OCI-LY7 (cell line): ENCODE results near the gene C9orf153. TPM values are rescaled to one million over a fixed set of nuclear protein-coding genes. Genes with fewer than 3 reads are reported as not detected.
"Not testable (repeated sequence)": the region's sequence is repeated elsewhere in the genome, so short reads cannot be mapped to it uniquely, and the experiment has no call there.

Experiments used
- BruUV-seq: library from RNA; stranded (reverse); fragments of 400-500 nt; replicated peaks from 2 replicates; lab custom pipeline; 2021; lab: Mats Ljungman, UMichigan
- CTCF ChIA-PET: fragments of 300-600 bp; sonication (Branson Sonifier 250); formaldehyde crosslinking; loops from one replicate; lab custom pipeline; 2022; ENCODE audit warnings: antibody characterized with exemption; ENCODE audit not compliant: unreplicated experiment; lab: Charles Lee
- POLR2A ChIA-PET: fragments of 300-600 bp; sonication (Branson Sonifier 250); formaldehyde crosslinking; loops from one replicate; lab custom pipeline; 2022; ENCODE audit warnings: antibody characterized with exemption; lab: Charles Lee
- DNase-seq: peaks from one replicate; pipeline ENCODE4 v3.0.0-alpha.2; 2015; ENCODE audit warnings: low spot score
- H2AFZ ChIP-seq: fragments of 200-600 bp; sonication (generic), shearing (Covaris generic); 2 replicates; pipeline ENCODE4 v1.6.1; 2014; ENCODE audit warnings: mild to moderate bottlenecking, antibody characterized with exemption, low read length, moderate library complexity
- H3K27ac ChIP-seq: fragments of 200-600 bp; sonication (generic); 2 replicates; pipeline ENCODE4 v1.5.1; 2014; ENCODE audit warnings: mixed run types, low read depth, mild to moderate bottlenecking, moderate library complexity, low read length, inconsistent platforms; ENCODE audit not compliant: poor library complexity, severe bottlenecking
- H3K36me3 ChIP-seq: fragments of 200-600 bp; sonication (generic); 2 replicates; pipeline ENCODE4 v1.6.1; 2014; ENCODE audit warnings: mild to moderate bottlenecking, antibody characterized with exemption, low read length, moderate library complexity, mixed read lengths; ENCODE audit not compliant: insufficient read depth
- H3K4me1 ChIP-seq: fragments of 200-600 bp; sonication (generic); 2 replicates; pipeline ENCODE4 v1.5.1; 2014; ENCODE audit warnings: mild to moderate bottlenecking, low read length; ENCODE audit not compliant: insufficient read depth, poor library complexity, severe bottlenecking
- H3K4me2 ChIP-seq: fragments of 200-600 bp; sonication (generic); 2 replicates; pipeline ENCODE4 v1.6.1; 2014; ENCODE audit warnings: mild to moderate bottlenecking, low read length
- H3K4me3 ChIP-seq: fragments of 200-600 bp; sonication (generic); 2 replicates; pipeline ENCODE4 v1.5.1; 2014; ENCODE audit warnings: mild to moderate bottlenecking, low read depth, low read length; ENCODE audit not compliant: poor library complexity, severe bottlenecking
- H3K79me2 ChIP-seq: fragments of 200-600 bp; sonication (generic); 2 replicates; pipeline ENCODE4 v1.6.1; 2016; ENCODE audit warnings: low read depth, mild to moderate bottlenecking, low read length, moderate library complexity, mixed read lengths; ENCODE audit not compliant: insufficient read depth
- H3K9me2 ChIP-seq: fragments of 200-600 bp; sonication (generic); 2 replicates; pipeline ENCODE4 v1.6.1; 2016; ENCODE audit warnings: mild to moderate bottlenecking, low read length, mixed read lengths; ENCODE audit not compliant: insufficient read depth
- H3K9me3 ChIP-seq: fragments of 200-600 bp; sonication (generic); 2 replicates; pipeline ENCODE4 v1.6.1; 2014; ENCODE audit warnings: mild to moderate bottlenecking, mixed run types, low read length, mixed read lengths
- H4K20me1 ChIP-seq: fragments of 200-600 bp; sonication (generic); 2 replicates; pipeline ENCODE4 v1.6.1; 2014; ENCODE audit warnings: mild to moderate bottlenecking, antibody characterized with exemption, low read length, moderate library complexity, mixed read lengths; ENCODE audit not compliant: insufficient read depth
- EZH2phosphoT487 ChIP-seq: fragments of 200-600 bp; sonication (generic); IDR thresholded peaks from 2 replicates; pipeline ENCODE4 v1.6.1; 2018; ENCODE audit warnings: low read depth, borderline replicate concordance, mild to moderate bottlenecking, mixed run types, antibody characterized with exemption, low read length, moderate library complexity, mixed read lengths
- intact Hi-C: fragments of 100-400 bp; cut with micrococcal nuclease; formaldehyde crosslinking; loops from one replicate; pipeline ENCODE4 v1.10.0; 2022; ENCODE audit not compliant: unreplicated experiment
- total RNA-seq, 2 experiments: library from RNA; depleted of rRNA in 1 of 2; stranded (reverse); fragments of >200 nt in 1 of 2; shearing (Covaris generic) in 1 of 2; gene quantifications; 2 replicates each; pipeline ENCODE4 v1.2.3, GENCODE V29; 2014 to 2022
- TF ChIP-seq, protein P1 (sequence below): fragments of 200-600 bp; sonication (generic); conservative IDR thresholded peaks from 2 replicates; pipeline ENCODE4 v1.5.1; 2014; ENCODE audit warnings: mild to moderate bottlenecking, antibody characterized with exemption, low read length, moderate library complexity, mixed read lengths

C9orf153 gene
- total RNA-seq, 2 experiments from 2014 or later = 0.16 to 0.27 TPM

DNA sequence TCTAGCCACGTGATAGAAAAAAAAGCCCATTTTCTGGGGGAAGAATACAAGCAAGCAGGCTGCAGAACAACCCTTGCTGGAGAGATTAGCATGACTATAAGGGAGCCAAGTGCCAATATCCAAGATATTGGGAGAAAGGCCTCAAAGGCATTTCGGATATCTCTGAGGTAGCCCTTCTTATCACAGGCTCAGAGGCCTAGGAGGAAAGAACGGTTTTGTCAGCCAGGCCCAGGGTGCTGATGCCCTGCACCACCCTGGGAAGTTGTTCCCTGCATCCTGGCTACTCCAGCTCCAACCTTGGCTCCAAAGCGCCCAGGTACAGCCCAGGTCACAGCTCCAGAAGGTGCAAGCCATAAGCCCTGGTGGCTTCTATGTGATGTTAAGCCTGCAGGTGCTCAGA is 66.4 kb downstream of the C9orf153 start:
- no peak overlapping the region for H3K4me3 ChIP-seq
- no peaks in the 10 kb centered on the region for H3K4me1 ChIP-seq
- ChIA-PET POLR2A (interaction anchor here (0.6 kb wide), 1 partner anchor 926 kb away, joined by 3 read pairs; no protein-coding TSS in a partner anchor), CTCF (no interaction called here)
- H3K27ac ChIP-seq = no peak overlapping the region
- TF ChIP-seq, protein P1, sequence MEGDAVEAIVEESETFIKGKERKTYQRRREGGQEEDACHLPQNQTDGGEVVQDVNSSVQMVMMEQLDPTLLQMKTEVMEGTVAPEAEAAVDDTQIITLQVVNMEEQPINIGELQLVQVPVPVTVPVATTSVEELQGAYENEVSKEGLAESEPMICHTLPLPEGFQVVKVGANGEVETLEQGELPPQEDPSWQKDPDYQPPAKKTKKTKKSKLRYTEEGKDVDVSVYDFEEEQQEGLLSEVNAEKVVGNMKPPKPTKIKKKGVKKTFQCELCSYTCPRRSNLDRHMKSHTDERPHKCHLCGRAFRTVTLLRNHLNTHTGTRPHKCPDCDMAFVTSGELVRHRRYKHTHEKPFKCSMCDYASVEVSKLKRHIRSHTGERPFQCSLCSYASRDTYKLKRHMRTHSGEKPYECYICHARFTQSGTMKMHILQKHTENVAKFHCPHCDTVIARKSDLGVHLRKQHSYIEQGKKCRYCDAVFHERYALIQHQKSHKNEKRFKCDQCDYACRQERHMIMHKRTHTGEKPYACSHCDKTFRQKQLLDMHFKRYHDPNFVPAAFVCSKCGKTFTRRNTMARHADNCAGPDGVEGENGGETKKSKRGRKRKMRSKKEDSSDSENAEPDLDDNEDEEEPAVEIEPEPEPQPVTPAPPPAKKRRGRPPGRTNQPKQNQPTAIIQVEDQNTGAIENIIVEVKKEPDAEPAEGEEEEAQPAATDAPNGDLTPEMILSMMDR = no peak
- no peak for TF ChIP-seq EZH2phosphoT487
- H3K9me2 ChIP-seq = no peaks in the 10 kb centered on the region
- no peaks in the 10 kb centered on the region for H3K36me3 ChIP-seq
- H3K9me3 ChIP-seq = no peaks in the 10 kb centered on the region; the same call in 1 of the 2 replicates
- H3K79me2 ChIP-seq = no peaks in the 10 kb centered on the region
- no peak for DNase-seq
- no TSS peak for BruUV-seq
- H2AFZ ChIP-seq = no peak overlapping the region
- no peaks in the 10 kb centered on the region for H4K20me1 ChIP-seq
- H3K4me2 ChIP-seq = no peak overlapping the region
- intact Hi-C loops = no loop called here

DNA sequence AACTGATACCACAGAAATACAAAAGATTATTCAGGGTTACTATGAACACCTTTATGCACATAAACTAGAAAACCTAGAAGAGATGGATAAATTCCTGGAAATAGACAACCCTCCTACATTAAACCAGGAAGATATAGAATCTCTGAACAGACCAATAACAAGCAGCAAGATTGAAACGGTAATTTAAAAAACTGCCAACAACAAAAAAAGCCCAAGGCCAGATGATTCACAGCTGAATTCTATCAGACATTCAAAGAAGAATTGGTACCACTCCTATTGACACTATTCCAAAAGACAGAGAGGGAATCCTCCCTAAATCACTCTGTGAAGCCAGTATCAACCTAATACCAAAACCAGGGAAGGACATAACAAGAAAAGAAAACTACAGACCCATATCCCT is 68.8 kb downstream of the C9orf153 start:
- H3K79me2 ChIP-seq, BruUV-seq, CTCF ChIA-PET, intact Hi-C loops, H3K4me3 ChIP-seq, H3K9me2 ChIP-seq, H3K27ac ChIP-seq, DNase-seq, H3K4me2 ChIP-seq, H3K9me3 ChIP-seq, H2AFZ ChIP-seq, H4K20me1 ChIP-seq, H3K4me1 ChIP-seq, H3K36me3 ChIP-seq: not testable (repeated sequence)
- POLR2A ChIA-PET = interaction anchor here (0.6 to 0.7 kb wide), 3 partner anchors 14 to 1174 kb away, joined by 3 read pairs; no protein-coding TSS in a partner anchor

DNA sequence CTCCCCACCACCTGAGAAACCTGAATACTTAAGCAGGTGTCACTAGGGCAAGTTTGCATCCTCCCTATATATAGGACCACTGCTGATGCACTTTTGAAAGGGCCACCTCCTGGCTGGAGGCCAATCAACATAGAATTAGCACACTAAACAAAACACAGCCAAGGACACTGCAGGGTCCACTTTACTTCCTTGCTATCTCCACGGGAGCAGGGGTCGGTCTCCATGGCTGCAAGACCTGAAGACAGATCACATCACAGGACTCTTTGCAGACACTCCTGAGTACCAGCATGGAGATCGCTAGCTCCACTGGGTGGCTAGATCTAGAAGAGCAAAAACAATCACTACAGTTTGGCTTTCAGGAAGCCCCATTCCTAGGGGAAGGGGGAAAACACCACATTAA is 72.3 kb downstream of the C9orf153 start:
- no TSS peak for BruUV-seq
- TF ChIP-seq, protein P1 = no peak
- TF ChIP-seq EZH2phosphoT487 = no peak
- H3K4me2 ChIP-seq = no peak overlapping the region
- no peaks in the 10 kb centered on the region for H3K79me2 ChIP-seq
- intact Hi-C loops = no loop called here
- H3K9me2 ChIP-seq = no peaks in the 10 kb centered on the region
- H3K4me1 ChIP-seq = no peaks in the 10 kb centered on the region
- ChIA-PET POLR2A (no interaction called here), CTCF (no interaction called here)
- H3K36me3 ChIP-seq = no peaks in the 10 kb centered on the region
- H4K20me1 ChIP-seq = no peaks in the 10 kb centered on the region
- DNase-seq = no peak
- H3K4me3 ChIP-seq = no peak overlapping the region
- no peak overlapping the region for H3K27ac ChIP-seq
- H3K9me3 ChIP-seq = no peaks in the 10 kb centered on the region
- no peak overlapping the region for H2AFZ ChIP-seq
